ENCODE results near the gene MN1. TPM values are rescaled to one million over a fixed set of nuclear protein-coding genes. Genes with fewer than 3 reads are reported as not detected.

MN1 gene
- total and polyA plus RNA-seq, 8 donors = 0.54 to 2.6 (median 0.91) TPM

- Histone ChIP-seq H3K27ac (no peak overlapping the region), H3K27me3 (no peaks in the 10 kb centered on the region), H3K4me3 (no peak overlapping the region), H3K4me1 (no peaks in the 10 kb centered on the region), H3K36me3 (no peaks in the 10 kb centered on the region), H3K9me3 (no peaks in the 10 kb centered on the region)
- no peak for DNase-seq
- WGBS, 2 donors = 60 to 86% methylated on average over 1 of the region's 1 CpG
- no peak for ATAC-seq
- no peak for FAIRE-seq
- TF ChIP-seq CTCF (IDR thresholded peaks at IDR 0.05) = no peak
- intact Hi-C loops (cut with DNase I) = no loop called here
Observed at GRCh38 chr22:27724157-27724556, 77.4 kb downstream of the MN1 start.

- Histone ChIP-seq H3K9me3 (no peaks in the 10 kb centered on the region), H3K36me3 (no peaks in the 10 kb centered on the region), H3K27me3 (no peaks in the 10 kb centered on the region), H3K27ac (no peak overlapping the region), H3K4me1 (no peaks in the 10 kb centered on the region), H3K4me3 (no peak overlapping the region)
- intact Hi-C loops (cut with DNase I) = no loop called here
- DNase-seq = no peak
- no peak for FAIRE-seq
- 71 to 72% methylated on average over 2 of the region's 2 CpGs for WGBS, 2 donors
- TF ChIP-seq CTCF (IDR thresholded peaks at IDR 0.05) = no peak
- no peak for ATAC-seq
Observed at GRCh38 chr22:27723708-27724107, 77.8 kb downstream of the MN1 start.

GRCh38 chr22:27723158-27723557, 78.4 kb downstream of the MN1 start:
- Histone ChIP-seq H3K4me3 (no peak overlapping the region), H3K36me3 (no peaks in the 10 kb centered on the region), H3K27ac (no peak overlapping the region), H3K27me3 (no peaks in the 10 kb centered on the region), H3K9me3 (no peaks in the 10 kb centered on the region), H3K4me1 (no peaks in the 10 kb centered on the region)
- WGBS, 2 donors = 25 to 28% methylated on average over 1 of the region's 1 CpG
- DNase-seq (no peak), ATAC-seq (no peak), FAIRE-seq (no peak)
- no peak for TF ChIP-seq CTCF (IDR thresholded peaks at IDR 0.05)
- intact Hi-C loops (cut with DNase I) = no loop called here

DNA sequence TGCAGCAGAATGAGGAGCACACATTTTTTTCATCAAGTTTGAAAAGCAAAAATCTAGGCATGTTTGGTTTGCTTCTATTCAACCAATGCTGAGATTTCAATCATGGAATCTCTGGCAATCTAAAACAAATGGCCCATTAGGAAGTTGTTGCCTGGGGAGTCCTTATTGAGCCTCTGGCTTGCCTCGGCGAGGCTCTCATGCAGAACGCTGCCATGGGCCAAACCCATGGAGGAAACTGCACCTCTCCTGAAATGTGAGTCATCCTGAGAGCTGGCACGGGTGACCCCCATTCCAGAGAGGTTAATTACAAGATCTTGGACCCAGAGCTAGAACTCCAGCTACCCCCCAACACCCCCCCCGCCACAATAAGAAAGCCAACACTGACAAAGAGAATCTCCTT, 80.7 kb downstream of the MN1 start:
- no peak for TF ChIP-seq CTCF (IDR thresholded peaks at IDR 0.05)
- ATAC-seq (no peak), DNase-seq (no peak), FAIRE-seq (no peak)
- H3K27ac ChIP-seq = no peak overlapping the region
- no peaks in the 10 kb centered on the region for H3K36me3 ChIP-seq
- no peaks in the 10 kb centered on the region for H3K9me3 ChIP-seq
- 77 to 82% methylated on average over 5 of the region's 5 CpGs for WGBS, 2 donors
- intact Hi-C loops (cut with DNase I) = no loop called here
- H3K27me3 ChIP-seq = no peaks in the 10 kb centered on the region
- no peak overlapping the region for H3K4me3 ChIP-seq
- no peaks in the 10 kb centered on the region for H3K4me1 ChIP-seq

GRCh38 chr22:27719535-27720227, 81.9 kb downstream of the MN1 start:
- H3K27ac ChIP-seq = no peak overlapping the region
- intact Hi-C loops (cut with DNase I) = no loop called here

More at GRCh38 chr22:27719535-27720227, 81.9 kb downstream of the MN1 start:
- ATAC-seq (peak in 2 of 4 donors; percentile 22 to 50), DNase-seq (peak in 1 of 6 donors; percentile 13), FAIRE-seq (no peak)
- WGBS, 2 donors = 32% methylated on average over 8 of the region's 8 CpGs
- Histone ChIP-seq H3K9me3 (no peaks in the 10 kb centered on the region), H3K36me3 (no peaks in the 10 kb centered on the region), H3K27me3 (no peaks in the 10 kb centered on the region), H3K4me1 (no peaks in the 10 kb centered on the region), H3K4me3 (no peak overlapping the region)
- TF ChIP-seq CTCF (IDR thresholded peaks at IDR 0.05) = no peak
